AG04450 (cell line): Measurements from ENCODE around the gene ATP8B3. TPM values are rescaled to one million over a fixed set of nuclear protein-coding genes. Genes with fewer than 3 reads are reported as not detected.

Experiments
- CTCF ChIA-PET: fragments of 300-600, 350-600 bp; formaldehyde crosslinking; extraction: SDS; loops from one replicate; lab custom pipeline; 2022; ENCODE audit warnings: antibody characterized with exemption, inconsistent platforms; lab: Charles Lee
- POLR2A ChIA-PET: fragments of 350-600 bp; formaldehyde crosslinking; extraction: SDS; loops from one replicate; lab custom pipeline; 2021; ENCODE audit warnings: antibody characterized with exemption, inconsistent platforms; lab: Yijun Ruan, JAX
- DNase-seq: peaks from one replicate; pipeline ENCODE4 v3.0.0-alpha.2; 2011; ENCODE audit warnings: low read depth, low spot score
- H3K27ac ChIP-seq: one replicate; pipeline ENCODE4 v1.5.1; 2012; ENCODE audit warnings: low read depth, low read length, control low read depth
- H3K27me3 ChIP-seq: one replicate; pipeline ENCODE4 v1.6.0; 2012; ENCODE audit warnings: low read length; ENCODE audit not compliant: control insufficient read depth, insufficient read depth
- H3K4me3 ChIP-seq: 2 replicates; pipeline ENCODE4 v1.5.1; 2011; ENCODE audit warnings: mild to moderate bottlenecking, low read depth, low read length, control low read depth
- H3K9me3 ChIP-seq: 2 replicates; pipeline ENCODE4 v1.5.1; 2012; ENCODE audit warnings: low read length; ENCODE audit not compliant: control insufficient read depth, insufficient read depth
- CTCF ChIP-seq: IDR thresholded peaks from 2 replicates; pipeline ENCODE4 v1.5.1; 2011; ENCODE audit warnings: low read depth, low read length, control low read depth, inconsistent platforms
- polyA plus RNA-seq: library from polyadenylated mRNA; depleted of rRNA; stranded (reverse); fragments of >200 nt; gene quantifications from 2 replicates; pipeline ENCODE4 v1.2.3, GENCODE V29; 2011

The ATP8B3 gene
- polyA plus RNA-seq, 1 experiment, result 2.7 TPM

- POLR2A ChIA-PET, result interaction anchor here (0.6 kb wide), 1 partner anchor 405 kb away, joined by 3 read pairs; no protein-coding TSS in a partner anchor
- no peak for TF ChIP-seq CTCF
- CTCF ChIA-PET, result interaction anchor here (0.7 to 2.2 kb wide), 3 partner anchors 8 to 31 kb away, joined by 3 to 6 read pairs (median 4); no protein-coding TSS in a partner anchor
- peak overlapping the region; percentile 52 for H3K4me3 ChIP-seq
- peak overlapping the region; percentile 83 for H3K27ac ChIP-seq
- no peak for DNase-seq
- H3K9me3 ChIP-seq, result no peaks in the 10 kb centered on the region; the same call in 1 of the 2 replicates
- no peaks in the 10 kb centered on the region for H3K27me3 ChIP-seq
These were observed 44.9 kb upstream of the ATP8B3 start for GRCh38 chr19:1856698-1857603.

GRCh38 chr19:1856345-1856697 is 44.2 kb upstream of the ATP8B3 start:
- DNase-seq, result no peak
- POLR2A ChIA-PET, result no interaction called here
- Histone ChIP-seq H3K27me3 (no peaks in the 10 kb centered on the region), H3K9me3 (no peaks in the 10 kb centered on the region; the same call in 1 of the 2 replicates), H3K4me3 (peak overlapping the region; percentile 52), H3K27ac (peak overlapping the region; percentile 52)
- TF ChIP-seq CTCF, result no peak
- CTCF ChIA-PET, result interaction anchor here (0.7 to 2.2 kb wide), 2 partner anchors 19 to 30 kb away, joined by 3 to 6 read pairs; no protein-coding TSS in a partner anchor

GRCh38 chr19:1855828-1856255 is 43.8 kb upstream of the ATP8B3 start:
- Histone ChIP-seq H3K4me3 (peak overlapping the region; percentile 52), H3K27me3 (no peaks in the 10 kb centered on the region), H3K27ac (peak overlapping the region; percentile 52), H3K9me3 (no peaks in the 10 kb centered on the region; the same call in 1 of the 2 replicates)
- no peak for DNase-seq
- no peak for TF ChIP-seq CTCF
- POLR2A ChIA-PET, result interaction anchor here (1.0 kb wide), 1 partner anchor 20 kb away, joined by 4 read pairs; no protein-coding TSS in a partner anchor
- CTCF ChIA-PET, result interaction anchor here (0.7 kb wide), 1 partner anchor 29 kb away, joined by 3 read pairs; no protein-coding TSS in a partner anchor

- DNase-seq, result peak; percentile 61
- peak overlapping the region; percentile 52 for H3K4me3 ChIP-seq
- peak overlapping the region; percentile 52 for H3K27ac ChIP-seq
- no peaks in the 10 kb centered on the region; the same call in 1 of the 2 replicates for H3K9me3 ChIP-seq
- CTCF ChIA-PET, result interaction anchor here (0.7 to 1.0 kb wide), 3 partner anchors 8 to 29 kb away, joined by 3 to 6 read pairs (median 4); no protein-coding TSS in a partner anchor
- H3K27me3 ChIP-seq, result no peaks in the 10 kb centered on the region
- POLR2A ChIA-PET, result interaction anchor here (0.6 to 1.0 kb wide), 3 partner anchors 9 to 164 kb away, joined by 4 to 14 read pairs (median 4); no protein-coding TSS in a partner anchor
- TF ChIP-seq CTCF, result no peak
These were observed 43.2 kb upstream of the ATP8B3 start for GRCh38 chr19:1855040-1855827.
